Caco-2 (cell line): ENCODE data around the gene PIAS1. TPM values are rescaled to one million over a fixed set of nuclear protein-coding genes. Genes with fewer than 3 reads are reported as not detected.

Experiments
- BruUV-seq: library from RNA; stranded (reverse); fragments of 400-500 nt; replicated peaks from 2 replicates; lab custom pipeline; 2021; lab: Mats Ljungman, UMichigan
- CTCF ChIA-PET: fragments of 300-600 bp; sonication (Branson Sonifier 250); formaldehyde crosslinking; loops from one replicate; lab custom pipeline; 2022; ENCODE audit warnings: antibody characterized with exemption; lab: Charles Lee
- POLR2A ChIA-PET: fragments of 300-600 bp; sonication (Branson Sonifier 250); formaldehyde crosslinking; loops from one replicate; lab custom pipeline; 2022; ENCODE audit warnings: antibody characterized with exemption; lab: Charles Lee
- DNase-seq, 2 experiments: peaks; one replicate each; pipeline versions ENCODE4 v3.0.0 to v3.0.0-alpha.2; 2020 to 2022
- H3K27me3 ChIP-seq: replicated peaks from 2 replicates; pipeline ENCODE4 v1.6.0; 2011; ENCODE audit warnings: low read length; ENCODE audit not compliant: control insufficient read depth, insufficient read depth
- H3K36me3 ChIP-seq: 2 replicates; pipeline ENCODE4 v1.5.1; 2011; ENCODE audit warnings: low read length; ENCODE audit not compliant: control insufficient read depth, insufficient read depth
- H3K4me1 ChIP-seq: fragments of 250-450 bp; sonication (Bioruptor Pico); 2 replicates; pipeline ENCODE4 v1.5.1; 2020; ENCODE audit warnings: mild to moderate bottlenecking
- H3K4me3 ChIP-seq: 2 replicates; pipeline ENCODE4 v1.5.1; 2011; ENCODE audit warnings: low read depth, mild to moderate bottlenecking, control low read depth, low read length
- H3K9me3 ChIP-seq: fragments of 250-450 bp; sonication (Bioruptor Pico); 2 replicates; pipeline ENCODE4 v1.5.1; 2020; ENCODE audit warnings: mild to moderate bottlenecking, moderate library complexity
- H3K27ac Mint-ChIP-seq: one replicate; pipeline ENCODE4 v1.8.0; 2022; ENCODE audit warnings: mixed read lengths; ENCODE audit not compliant: unreplicated experiment
- H3K27me3 Mint-ChIP-seq: one replicate; pipeline ENCODE4 v1.8.0; 2022; ENCODE audit warnings: mixed read lengths; ENCODE audit not compliant: insufficient read depth, unreplicated experiment
- H3K36me3 Mint-ChIP-seq: one replicate; pipeline ENCODE4 v1.8.0; 2022; ENCODE audit warnings: mild to moderate bottlenecking, mixed read lengths; ENCODE audit not compliant: insufficient read depth, unreplicated experiment
- H3K4me1 Mint-ChIP-seq: one replicate; pipeline ENCODE4 v1.8.0; 2022; ENCODE audit warnings: low read depth, mixed read lengths; ENCODE audit not compliant: unreplicated experiment
- H3K4me3 Mint-ChIP-seq: one replicate; pipeline ENCODE4 v1.8.0; 2022; ENCODE audit warnings: mild to moderate bottlenecking, moderate library complexity, mixed read lengths; ENCODE audit not compliant: unreplicated experiment
- H3K9me3 Mint-ChIP-seq: one replicate; pipeline ENCODE4 v1.8.0; 2022; ENCODE audit warnings: mixed read lengths; ENCODE audit not compliant: unreplicated experiment
- CTCF ChIP-seq, 2 experiments: fragments of 200-600 bp in 1 of 2; IDR thresholded peaks; 1 replicate in 1 of 2; 2 replicates in 1 of 2; pipeline versions ENCODE4 v1.5.1 to v1.8.0; 2011 to 2022; ENCODE audit warnings: antibody characterized with exemption in 1 of 2, control low read depth in 1 of 2, inconsistent platforms in 1 of 2, low read depth in 1 of 2, low read length in 1 of 2, mild to moderate bottlenecking in 1 of 2, moderate library complexity in 1 of 2; ENCODE audit not compliant: insufficient read depth in 1 of 2, severe bottlenecking in 1 of 2, unreplicated experiment in 1 of 2
- intact Hi-C: fragments of 100-400 bp; cut with micrococcal nuclease; formaldehyde crosslinking; loops from one replicate; pipeline ENCODE4 v1.10.0; 2022; ENCODE audit not compliant: unreplicated experiment
- total RNA-seq: library from RNA; stranded (reverse); gene quantifications from 2 replicates; pipeline ENCODE4 v1.2.3, GENCODE V29; 2022

PIAS1 gene
- total RNA-seq, 1 experiment from 2014 or later: 48.0 TPM

GRCh38 chr15:68032672-68033071, 21.4 kb upstream of the PIAS1 start:
- H3K36me3 Mint-ChIP-seq: no peaks in the 10 kb centered on the region
- CTCF ChIA-PET: interaction anchor here (1.1 kb wide), 1 partner anchor 21 kb away, joined by 4 read pairs; the partner anchor contains the start of gene PIAS1
- H3K4me1 Mint-ChIP-seq: peaks cover 8% of the 10 kb centered on the region
- H3K27ac Mint-ChIP-seq: no peak overlapping the region
- intact Hi-C loops: no loop called here
- no peaks in the 10 kb centered on the region for H3K36me3 ChIP-seq
- no peak for DNase-seq
- H3K4me1 ChIP-seq: peaks cover 6% of the 10 kb centered on the region
- TF ChIP-seq CTCF (IDR thresholded peaks at IDR 0.05; ENCODE audit: insufficient read depth in 1 of 2, low read depth in 1 of 2, low read length in 1 of 2, severe bottlenecking in 1 of 2, unreplicated experiment in 1 of 2): no peak
- H3K4me3 Mint-ChIP-seq: no peak overlapping the region
- POLR2A ChIA-PET: no interaction called here
- no peak overlapping the region for H3K4me3 ChIP-seq
- no peaks in the 10 kb centered on the region for H3K27me3 Mint-ChIP-seq
- H3K27me3 ChIP-seq: no peaks in the 10 kb centered on the region
- no peaks in the 10 kb centered on the region for H3K9me3 ChIP-seq
- peaks cover 30% of the 10 kb centered on the region for H3K9me3 Mint-ChIP-seq
- no TSS peak for BruUV-seq

- H3K4me3 ChIP-seq: no peak overlapping the region
- Mint-ChIP-seq H3K27ac (no peak overlapping the region), H3K4me1 (no peaks in the 10 kb centered on the region), H3K36me3 (no peaks in the 10 kb centered on the region), H3K27me3 (no peaks in the 10 kb centered on the region), H3K4me3 (no peak overlapping the region), H3K9me3 (peaks cover 35% of the 10 kb centered on the region)
- no TSS peak for BruUV-seq
- no peak for TF ChIP-seq CTCF (IDR thresholded peaks at IDR 0.05; ENCODE audit: insufficient read depth in 1 of 2, low read depth in 1 of 2, low read length in 1 of 2, severe bottlenecking in 1 of 2, unreplicated experiment in 1 of 2)
- H3K27me3 ChIP-seq: no peaks in the 10 kb centered on the region
- CTCF ChIA-PET: no interaction called here
- peaks cover 3% of the 10 kb centered on the region; the same call in 1 of the 2 replicates for H3K9me3 ChIP-seq
- no peak for DNase-seq
- intact Hi-C loops: no loop called here
- H3K4me1 ChIP-seq: no peaks in the 10 kb centered on the region
- POLR2A ChIA-PET: no interaction called here
- H3K36me3 ChIP-seq: no peaks in the 10 kb centered on the region
Measured at GRCh38 chr15:68034081-68034480, 20.0 kb upstream of the PIAS1 start.

GRCh38 chr15:68034719-68035293, 19.3 kb upstream of the PIAS1 start:
- intact Hi-C loops: no loop called here
- H3K9me3 Mint-ChIP-seq: peaks cover 43% of the 10 kb centered on the region
- no peak for DNase-seq
- TF ChIP-seq CTCF (IDR thresholded peaks at IDR 0.05; ENCODE audit: insufficient read depth in 1 of 2, low read depth in 1 of 2, low read length in 1 of 2, severe bottlenecking in 1 of 2, unreplicated experiment in 1 of 2): no peak
- BruUV-seq: no TSS peak
- ChIA-PET CTCF (no interaction called here), POLR2A (no interaction called here)
- H3K27me3 Mint-ChIP-seq: no peaks in the 10 kb centered on the region
- H3K4me3 Mint-ChIP-seq: no peak overlapping the region
- Histone ChIP-seq H3K4me1 (no peaks in the 10 kb centered on the region), H3K4me3 (no peak overlapping the region), H3K27me3 (no peaks in the 10 kb centered on the region), H3K36me3 (no peaks in the 10 kb centered on the region), H3K9me3 (peaks cover 4% of the 10 kb centered on the region; the same call in 1 of the 2 replicates)
- H3K36me3 Mint-ChIP-seq: no peaks in the 10 kb centered on the region
- H3K27ac Mint-ChIP-seq: no peak overlapping the region
- no peaks in the 10 kb centered on the region for H3K4me1 Mint-ChIP-seq
